GM12878 (cell line): ENCODE data around the gene FABP6.

Source experiments
- CREM ChIP-seq: IDR thresholded peaks from 2 replicates; pipeline ENCODE4 v1.6.1; 2014; ENCODE audit warnings: antibody characterized with exemption, low read depth
- ETV6 ChIP-seq, 2 experiments: fragments of 450-650 bp in 1 of 2; IDR thresholded peaks in 1 of 2; conservative IDR thresholded peaks in 1 of 2; 2 replicates each; pipeline ENCODE4 v1.6.1; 2014; ENCODE audit warnings: antibody characterized with exemption in 1 of 2, borderline replicate concordance in 1 of 2, low read depth in 1 of 2, mild to moderate bottlenecking in 1 of 2, moderate library complexity in 1 of 2
- HDAC2 ChIP-seq: fragments of 200-600 bp; sonication (generic); IDR thresholded peaks from 2 replicates; pipeline ENCODE4 v1.6.1; 2017
- POLR2A ChIP-seq: IDR thresholded peaks from 2 replicates; pipeline ENCODE4 v1.6.1; 2011; ENCODE audit warnings: low read depth, mild to moderate bottlenecking, low read length
- SREBF1 ChIP-seq: IDR thresholded peaks from 2 replicates; pipeline ENCODE4 v1.6.1; 2012; ENCODE audit warnings: mild to moderate bottlenecking, low read length
- SUZ12 ChIP-seq: fragments of 200-600 bp; sonication (generic); IDR thresholded peaks from one replicate; pipeline ENCODE4 v1.6.1; 2018; ENCODE audit warnings: antibody characterized with exemption, mild to moderate bottlenecking; ENCODE audit not compliant: unreplicated experiment
- TAF1 ChIP-seq: IDR thresholded peaks from 2 replicates; pipeline ENCODE4 v1.6.1; 2011; ENCODE audit warnings: mild to moderate bottlenecking, low read depth, low read length, borderline replicate concordance
- TF ChIP-seq, protein P1 (sequence below): IDR thresholded peaks from 2 replicates; pipeline ENCODE4 v1.6.1; 2012; ENCODE audit warnings: low read depth, low read length, improper control_type of control experiment
- TF ChIP-seq, protein P2 (sequence below), 3 experiments: IDR thresholded peaks in 2 of 3; conservative IDR thresholded peaks in 1 of 3; 2 replicates each; pipeline ENCODE4 v1.5.1; 2011; ENCODE audit warnings: low read depth in 3 of 3, low read length in 3 of 3, mild to moderate bottlenecking in 3 of 3, control low read depth in 2 of 3, moderate library complexity in 2 of 3, inconsistent platforms in 1 of 3, mixed read lengths in 1 of 3; ENCODE audit not compliant: control insufficient read depth in 2 of 3, insufficient read depth in 1 of 3; ENCODE audit errors: extremely low read depth in 1 of 3

DNA sequence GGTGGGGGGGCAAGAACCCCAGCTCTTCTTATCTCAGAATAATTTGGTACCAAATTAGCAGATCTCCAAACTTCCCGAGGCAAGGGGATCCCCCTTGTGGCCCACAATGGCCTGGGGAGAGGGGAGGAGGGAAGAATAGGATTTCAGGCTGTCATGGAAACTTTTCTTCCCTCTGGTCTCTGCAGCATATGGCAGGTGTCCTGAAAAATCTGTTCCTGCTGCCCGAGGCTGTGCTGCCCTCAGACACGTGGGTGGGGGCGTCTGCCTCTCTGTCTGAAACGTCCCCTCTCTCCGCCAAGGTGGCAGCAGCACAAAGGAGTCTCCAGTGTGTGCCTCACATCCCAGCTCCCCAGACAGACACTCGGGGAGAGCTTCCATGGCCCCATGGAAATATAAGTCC lies 49.0 kb downstream of the FABP6 start:
- TF ChIP-seq ETV6 (conservative IDR thresholded peaks at IDR 0.05 in 1 of 2, IDR thresholded peaks at IDR 0.05 in 1 of 2; ENCODE audit: borderline replicate concordance in 1 of 2, low read depth in 1 of 2), result no peak
- no peak for TF ChIP-seq SREBF1
- TF ChIP-seq, protein P1, sequence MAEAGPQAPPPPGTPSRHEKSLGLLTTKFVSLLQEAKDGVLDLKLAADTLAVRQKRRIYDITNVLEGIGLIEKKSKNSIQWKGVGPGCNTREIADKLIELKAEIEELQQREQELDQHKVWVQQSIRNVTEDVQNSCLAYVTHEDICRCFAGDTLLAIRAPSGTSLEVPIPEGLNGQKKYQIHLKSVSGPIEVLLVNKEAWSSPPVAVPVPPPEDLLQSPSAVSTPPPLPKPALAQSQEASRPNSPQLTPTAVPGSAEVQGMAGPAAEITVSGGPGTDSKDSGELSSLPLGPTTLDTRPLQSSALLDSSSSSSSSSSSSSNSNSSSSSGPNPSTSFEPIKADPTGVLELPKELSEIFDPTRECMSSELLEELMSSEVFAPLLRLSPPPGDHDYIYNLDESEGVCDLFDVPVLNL, result no peak
- no peak for TF ChIP-seq POLR2A
- no peak for TF ChIP-seq TAF1
- no peak for TF ChIP-seq HDAC2
- TF ChIP-seq CREM, result no peak
- TF ChIP-seq, protein P2, sequence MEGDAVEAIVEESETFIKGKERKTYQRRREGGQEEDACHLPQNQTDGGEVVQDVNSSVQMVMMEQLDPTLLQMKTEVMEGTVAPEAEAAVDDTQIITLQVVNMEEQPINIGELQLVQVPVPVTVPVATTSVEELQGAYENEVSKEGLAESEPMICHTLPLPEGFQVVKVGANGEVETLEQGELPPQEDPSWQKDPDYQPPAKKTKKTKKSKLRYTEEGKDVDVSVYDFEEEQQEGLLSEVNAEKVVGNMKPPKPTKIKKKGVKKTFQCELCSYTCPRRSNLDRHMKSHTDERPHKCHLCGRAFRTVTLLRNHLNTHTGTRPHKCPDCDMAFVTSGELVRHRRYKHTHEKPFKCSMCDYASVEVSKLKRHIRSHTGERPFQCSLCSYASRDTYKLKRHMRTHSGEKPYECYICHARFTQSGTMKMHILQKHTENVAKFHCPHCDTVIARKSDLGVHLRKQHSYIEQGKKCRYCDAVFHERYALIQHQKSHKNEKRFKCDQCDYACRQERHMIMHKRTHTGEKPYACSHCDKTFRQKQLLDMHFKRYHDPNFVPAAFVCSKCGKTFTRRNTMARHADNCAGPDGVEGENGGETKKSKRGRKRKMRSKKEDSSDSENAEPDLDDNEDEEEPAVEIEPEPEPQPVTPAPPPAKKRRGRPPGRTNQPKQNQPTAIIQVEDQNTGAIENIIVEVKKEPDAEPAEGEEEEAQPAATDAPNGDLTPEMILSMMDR (IDR thresholded peaks at IDR 0.05 in 2 of 3, conservative IDR thresholded peaks at IDR 0.05 in 1 of 3; ENCODE audit: control insufficient read depth in 2 of 3, extremely low read depth in 1 of 3, insufficient read depth in 1 of 3, low read depth in 3 of 3, low read length in 3 of 3), result no peak
- no peak for TF ChIP-seq SUZ12
